H9 (cell line): Measurements from ENCODE around the gene RAB22A. TPM values are rescaled to one million over a fixed set of nuclear protein-coding genes. Genes with fewer than 3 reads are reported as not detected.

ENCODE experiments used
- DNase-seq: peaks from one replicate; pipeline ENCODE4 v3.0.0-alpha.2; 2017
- H2AFZ ChIP-seq: one replicate; pipeline ENCODE4 v1.6.1; 2013; ENCODE audit warnings: mild to moderate bottlenecking, low read length, control low read depth, moderate library complexity
- H2AK5ac ChIP-seq: 2 replicates; pipeline ENCODE4 v1.6.1; 2013; ENCODE audit warnings: low read length, control low read depth, mixed read lengths; ENCODE audit not compliant: insufficient read length
- H2BK120ac ChIP-seq: one replicate; pipeline ENCODE4 v1.6.1; 2013; ENCODE audit warnings: low read depth, mild to moderate bottlenecking, low read length, control low read depth, inconsistent platforms; ENCODE audit not compliant: poor library complexity, severe bottlenecking
- H2BK12ac ChIP-seq: 2 replicates; pipeline ENCODE4 v1.6.1; 2013; ENCODE audit warnings: low read length, control low read depth, mixed read lengths, low read depth; ENCODE audit not compliant: insufficient read length
- H2BK15ac ChIP-seq: 2 replicates; pipeline ENCODE4 v1.6.1; 2013; ENCODE audit warnings: low read depth, low read length, control low read depth
- H2BK20ac ChIP-seq: one replicate; pipeline ENCODE4 v1.6.1; 2013; ENCODE audit warnings: low read depth, mild to moderate bottlenecking, low read length, control low read depth, inconsistent platforms; ENCODE audit not compliant: poor library complexity, severe bottlenecking
- H2BK5ac ChIP-seq: 2 replicates; pipeline ENCODE4 v1.6.1; 2013; ENCODE audit warnings: low read length, control low read depth, mixed read lengths; ENCODE audit not compliant: insufficient read length
- H3K14ac ChIP-seq: 2 replicates; pipeline ENCODE4 v1.6.1; 2013; ENCODE audit warnings: low read length, control low read depth; ENCODE audit not compliant: insufficient read depth
- H3K18ac ChIP-seq: 2 replicates; pipeline ENCODE4 v1.6.1; 2013; ENCODE audit warnings: low read depth, mild to moderate bottlenecking, mixed read lengths, low read length, control low read depth; ENCODE audit not compliant: insufficient read length
- H3K23ac ChIP-seq: 2 replicates; pipeline ENCODE4 v1.6.1; 2013; ENCODE audit warnings: low read length, control low read depth, mixed read lengths, low read depth; ENCODE audit not compliant: insufficient read length
- H3K23me2 ChIP-seq: 2 replicates; pipeline ENCODE4 v1.6.1; 2013; ENCODE audit warnings: low read depth, mild to moderate bottlenecking, mixed read lengths, low read length, control low read depth; ENCODE audit not compliant: insufficient read length, poor library complexity, severe bottlenecking
- H3K27ac ChIP-seq: 2 replicates; pipeline ENCODE4 v1.5.1; 2013; ENCODE audit warnings: low read length, control low read depth, mixed read lengths, low read depth; ENCODE audit not compliant: insufficient read length
- H3K27me3 ChIP-seq: 2 replicates; pipeline ENCODE4 v1.6.1; 2013; ENCODE audit warnings: low read length, control low read depth, inconsistent platforms; ENCODE audit not compliant: insufficient read depth
- H3K4ac ChIP-seq: 2 replicates; pipeline ENCODE4 v1.6.1; 2013; ENCODE audit warnings: low read depth, mild to moderate bottlenecking, control low read depth, inconsistent platforms, low read length, moderate library complexity
- H3K4me1 ChIP-seq: 2 replicates; pipeline ENCODE4 v1.6.1; 2013; ENCODE audit warnings: low read length, control low read depth, inconsistent platforms; ENCODE audit not compliant: insufficient read depth
- H3K4me2 ChIP-seq: 2 replicates; pipeline ENCODE4 v1.6.1; 2013; ENCODE audit warnings: low read length, control low read depth, mixed read lengths; ENCODE audit not compliant: insufficient read length, insufficient read depth
- H3K56ac ChIP-seq: 2 replicates; pipeline ENCODE4 v1.6.1; 2013; ENCODE audit warnings: low read depth, mild to moderate bottlenecking, mixed read lengths, low read length, control low read depth; ENCODE audit not compliant: insufficient read length
- H3K79me1 ChIP-seq: 2 replicates; pipeline ENCODE4 v1.6.1; 2013; ENCODE audit warnings: low read depth, mild to moderate bottlenecking, moderate library complexity, low read length, control low read depth, inconsistent platforms; ENCODE audit not compliant: insufficient read depth, poor library complexity, severe bottlenecking
- H3K79me2 ChIP-seq: 2 replicates; pipeline ENCODE4 v1.6.1; 2013; ENCODE audit warnings: low read length, control low read depth, inconsistent platforms; ENCODE audit not compliant: insufficient read depth
- H3K9ac ChIP-seq: 2 replicates; pipeline ENCODE4 v1.6.1; 2013; ENCODE audit warnings: low read length, control low read depth, mixed read lengths; ENCODE audit not compliant: insufficient read length; ENCODE audit errors: extremely low read depth
- H3K9me3 ChIP-seq: one replicate; pipeline ENCODE4 v1.6.1; 2013; ENCODE audit warnings: low read depth, low read length, inconsistent platforms; ENCODE audit not compliant: control insufficient read depth
- H3T11ph ChIP-seq: one replicate; pipeline ENCODE4 v1.6.1; 2013; ENCODE audit warnings: mild to moderate bottlenecking, low read length, control low read depth, inconsistent platforms
- H4K20me1 ChIP-seq: one replicate; pipeline ENCODE4 v1.6.1; 2013; ENCODE audit not compliant: control insufficient read depth, insufficient read length, insufficient read depth
- H4K5ac ChIP-seq: 2 replicates; pipeline ENCODE4 v1.6.1; 2013; ENCODE audit warnings: low read depth, mild to moderate bottlenecking, mixed read lengths, low read length, control low read depth; ENCODE audit not compliant: insufficient read length
- H4K8ac ChIP-seq: replicated peaks from 2 replicates; pipeline ENCODE4 v1.6.1; 2013; ENCODE audit warnings: low read length, control low read depth, mixed read lengths, low read depth; ENCODE audit not compliant: insufficient read length
- H4K91ac ChIP-seq: 2 replicates; pipeline ENCODE4 v1.6.1; 2013; ENCODE audit warnings: low read depth, mild to moderate bottlenecking, moderate library complexity, mixed read lengths, low read length, control low read depth; ENCODE audit not compliant: insufficient read length
- H3K27ac Mint-ChIP-seq, 3 experiments: 2 replicates in 2 of 3; 3 replicates in 1 of 3; pipeline ENCODE4 v1.8.0; 2020 to 2021; ENCODE audit warnings: mixed read lengths in 3 of 3, mild to moderate bottlenecking in 1 of 3, moderate library complexity in 1 of 3
- H3K27me3 Mint-ChIP-seq: 2 replicates; pipeline ENCODE4 v1.8.0; 2021; ENCODE audit warnings: low read depth, mild to moderate bottlenecking, moderate library complexity, mixed read lengths
- H3K36me3 Mint-ChIP-seq, 3 experiments: 2 replicates in 2 of 3; 3 replicates in 1 of 3; pipeline ENCODE4 v1.8.0; 2020 to 2021; ENCODE audit warnings: low read depth in 3 of 3, mixed read lengths in 3 of 3; ENCODE audit not compliant: insufficient read depth in 1 of 3
- H3K4me1 Mint-ChIP-seq, 2 experiments: 2 replicates each; pipeline ENCODE4 v1.8.0; 2020; ENCODE audit warnings: mixed read lengths in 2 of 2
- H3K4me3 Mint-ChIP-seq, 2 experiments: 2 replicates in 1 of 2; 3 replicates in 1 of 2; pipeline ENCODE4 v1.8.0; 2020 to 2021; ENCODE audit warnings: mild to moderate bottlenecking in 2 of 2, mixed read lengths in 2 of 2, moderate library complexity in 1 of 2
- H3K9me3 Mint-ChIP-seq, 2 experiments: 2 replicates in 1 of 2; 3 replicates in 1 of 2; pipeline ENCODE4 v1.8.0; 2020; ENCODE audit warnings: mild to moderate bottlenecking in 2 of 2, mixed read lengths in 2 of 2, moderate library complexity in 1 of 2
- WGBS: extraction: QIAGEN DNeasy Blood & Tissue Kit; methylation state at CpG from one replicate; pipeline ENCODE4 v1.1.7; 2013; ENCODE audit warnings: missing lambda C conversion rate, low lambda C conversion rate, mixed read lengths; ENCODE audit not compliant: insufficient read length; ENCODE audit errors: extremely low coverage; 5-methylcytosine and 5-hydroxymethylcytosine counted together
- total RNA-seq: library from RNA; stranded (reverse); gene quantifications from 2 replicates; pipeline ENCODE4 v1.2.1, GENCODE V29; 2021
- TF ChIP-seq, protein P1 (sequence below): fragments of 200-600 bp; sonication (generic); conservative IDR thresholded peaks from 3 replicates; pipeline ENCODE4 v1.8.0; 2021; ENCODE audit warnings: antibody characterized with exemption, mild to moderate bottlenecking

Gene RAB22A
- total RNA-seq, 1 experiment from 2014 or later: 6.3 TPM

DNA sequence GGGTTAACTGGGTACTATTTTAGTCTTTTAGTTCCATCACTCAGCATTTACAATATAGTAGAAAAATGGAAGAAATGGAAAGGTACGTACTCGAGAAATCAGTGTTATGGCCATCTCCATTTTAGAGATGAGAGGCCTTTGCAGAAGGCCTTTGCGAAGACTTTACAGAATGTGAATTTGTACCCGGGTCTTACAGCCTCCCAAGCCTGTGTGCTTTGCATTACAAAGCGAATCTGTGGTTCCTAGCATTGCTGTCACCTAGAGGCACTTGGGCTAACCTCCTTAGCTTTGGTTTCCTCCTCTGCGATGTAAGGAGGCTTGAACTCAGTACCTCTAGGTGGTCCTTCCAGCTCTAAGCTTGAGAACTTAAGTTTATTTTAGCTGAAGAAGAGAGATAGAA lies 90.4 kb downstream of the RAB22A start:
- Histone ChIP-seq H3K79me1 (no peaks in the 10 kb centered on the region), H2BK5ac (no peak overlapping the region), H3K23me2 (no peaks in the 10 kb centered on the region), H3K23ac (no peak overlapping the region), H2BK20ac (no peak overlapping the region), H4K91ac (no peak overlapping the region), H3K4ac (no peak overlapping the region), H2BK15ac (no peak overlapping the region), H3K9ac (no peak overlapping the region), H3K79me2 (peaks cover 39% of the 10 kb centered on the region; the same call in 1 of the 2 replicates), H4K8ac (no peak overlapping the region), H2AK5ac (no peak overlapping the region), H3K4me1 (no peaks in the 10 kb centered on the region), H2BK120ac (no peak overlapping the region), H3K4me2 (no peak overlapping the region), H3K9me3 (no peaks in the 10 kb centered on the region), H3K27ac (no peak overlapping the region), H3K18ac (no peak overlapping the region), H2BK12ac (no peak overlapping the region), H3K14ac (no peak overlapping the region), H3K56ac (no peak overlapping the region), H4K5ac (no peak overlapping the region), H2AFZ (no peak overlapping the region), H4K20me1 (no peaks in the 10 kb centered on the region), H3K27me3 (no peaks in the 10 kb centered on the region), H3T11ph (no peak overlapping the region)
- no CpG with 5 or more reads among the region's 6 CpGs for WGBS
- DNase-seq: peak; percentile 36
- Mint-ChIP-seq H3K4me1 (peaks cover 33 to 36% of the 10 kb centered on the region in 2 experiments), H3K27ac (peak overlapping the region in 1 of 3 experiments; percentile 82; a peak in 2 of 7 replicates), H3K36me3 (peaks cover 0 to 3% (median 1%) of the 10 kb centered on the region in 3 experiments; a peak in 3 of 7 replicates), H3K9me3 (no peaks in the 10 kb centered on the region), H3K4me3 (no peak overlapping the region), H3K27me3 (no peaks in the 10 kb centered on the region)
- TF ChIP-seq, protein P1, sequence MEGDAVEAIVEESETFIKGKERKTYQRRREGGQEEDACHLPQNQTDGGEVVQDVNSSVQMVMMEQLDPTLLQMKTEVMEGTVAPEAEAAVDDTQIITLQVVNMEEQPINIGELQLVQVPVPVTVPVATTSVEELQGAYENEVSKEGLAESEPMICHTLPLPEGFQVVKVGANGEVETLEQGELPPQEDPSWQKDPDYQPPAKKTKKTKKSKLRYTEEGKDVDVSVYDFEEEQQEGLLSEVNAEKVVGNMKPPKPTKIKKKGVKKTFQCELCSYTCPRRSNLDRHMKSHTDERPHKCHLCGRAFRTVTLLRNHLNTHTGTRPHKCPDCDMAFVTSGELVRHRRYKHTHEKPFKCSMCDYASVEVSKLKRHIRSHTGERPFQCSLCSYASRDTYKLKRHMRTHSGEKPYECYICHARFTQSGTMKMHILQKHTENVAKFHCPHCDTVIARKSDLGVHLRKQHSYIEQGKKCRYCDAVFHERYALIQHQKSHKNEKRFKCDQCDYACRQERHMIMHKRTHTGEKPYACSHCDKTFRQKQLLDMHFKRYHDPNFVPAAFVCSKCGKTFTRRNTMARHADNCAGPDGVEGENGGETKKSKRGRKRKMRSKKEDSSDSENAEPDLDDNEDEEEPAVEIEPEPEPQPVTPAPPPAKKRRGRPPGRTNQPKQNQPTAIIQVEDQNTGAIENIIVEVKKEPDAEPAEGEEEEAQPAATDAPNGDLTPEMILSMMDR: no peak
